HG02870 (cell line): ENCODE data around the gene FNDC8.
"Not testable (repeated sequence)": the region's sequence is repeated elsewhere in the genome, so short reads cannot be mapped to it uniquely, and the experiment has no call there.

Experiments used
- ATAC-seq: cut with Tn5 transposase; IDR thresholded peaks from one replicate; pipeline ENCODE4 v1.9.1; 2021; ENCODE audit warnings: mild to moderate bottlenecking, moderate library complexity; ENCODE audit not compliant: unreplicated experiment

The FNDC8 gene

DNA sequence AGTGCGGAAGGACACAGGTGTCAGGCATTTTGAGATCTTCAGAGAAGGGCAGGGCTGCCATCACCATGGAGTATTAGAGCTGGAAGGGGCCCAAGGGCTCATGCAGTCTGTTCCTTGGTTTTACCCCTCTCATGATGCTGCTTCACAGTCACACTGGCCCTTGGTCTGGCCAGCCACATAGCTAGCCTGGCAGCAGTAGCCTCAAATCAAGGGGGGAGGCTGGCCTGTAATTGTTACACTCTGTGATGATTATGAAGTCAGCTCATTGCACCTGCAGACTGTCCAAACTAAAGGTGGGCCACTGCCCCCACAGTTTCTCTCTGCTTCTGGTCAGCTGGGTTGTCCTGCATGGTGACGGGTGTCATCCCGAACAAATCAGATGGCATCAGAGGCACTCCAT, at the start of gene FNDC8:
Gene FNDC8, plus strand, starts transcription at position 301 of the 400 bp plus-strand sequence. Its CDS starts 79 bp downstream, at position 380.
- ATAC-seq = no peak

DNA sequence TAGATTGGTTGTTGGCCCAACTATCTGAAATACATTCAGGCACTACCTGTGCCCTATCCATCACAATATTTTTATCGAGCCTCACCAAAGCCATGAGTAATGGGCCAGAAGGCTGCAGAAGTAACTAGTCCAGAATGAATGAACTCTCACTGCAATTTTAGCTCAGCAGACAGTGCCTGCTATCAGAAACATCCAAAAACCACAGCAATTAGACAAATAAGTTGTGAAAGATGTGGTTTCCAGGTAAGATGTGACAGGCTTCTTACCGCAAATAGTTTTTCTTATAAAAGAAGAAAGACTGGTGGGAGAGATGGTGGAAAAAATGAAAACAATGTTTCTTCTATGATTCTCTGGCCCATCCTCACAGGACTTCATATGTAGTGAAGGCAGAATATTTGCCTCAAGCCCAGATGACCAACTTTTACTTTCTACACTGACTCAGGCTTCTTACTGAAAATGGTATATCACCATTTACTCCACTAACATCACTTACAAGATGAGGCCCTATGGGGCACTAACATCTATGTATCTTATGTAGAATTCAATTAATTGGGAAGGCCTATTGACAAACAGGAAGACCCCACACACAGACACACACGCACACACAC, 48.1 kb upstream of the FNDC8 start:
- no peak for ATAC-seq

DNA sequence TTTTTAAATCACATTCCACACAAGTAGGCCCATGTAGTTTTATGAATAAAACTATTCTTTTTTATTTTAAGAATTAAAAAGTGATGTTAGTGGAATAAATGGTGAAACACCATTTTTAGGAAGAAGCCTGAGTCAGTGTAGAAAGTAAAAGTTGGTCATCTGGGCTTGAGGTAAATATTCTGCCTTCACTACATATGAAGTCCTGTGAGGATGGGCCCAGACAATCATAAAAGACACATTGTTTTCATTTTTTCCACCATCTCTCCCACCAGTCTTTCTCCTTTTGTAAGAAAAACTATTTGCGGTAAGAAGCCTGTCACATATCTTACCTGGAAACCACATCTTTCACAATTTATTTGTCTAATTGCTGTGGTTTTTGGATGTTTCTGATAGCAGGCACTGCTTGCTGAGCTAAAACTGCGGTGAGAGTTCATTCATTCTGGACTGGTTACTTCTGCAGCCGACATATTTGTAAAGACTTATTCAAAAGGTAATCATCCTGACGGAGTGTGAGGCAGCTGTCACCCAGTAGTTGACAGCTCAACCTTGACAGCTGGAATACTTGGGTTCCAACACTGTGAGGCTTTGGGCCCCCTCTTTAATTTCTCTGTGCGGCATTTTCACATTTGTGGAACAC, 47.3 kb upstream of the FNDC8 start:
- ATAC-seq = no peak

DNA sequence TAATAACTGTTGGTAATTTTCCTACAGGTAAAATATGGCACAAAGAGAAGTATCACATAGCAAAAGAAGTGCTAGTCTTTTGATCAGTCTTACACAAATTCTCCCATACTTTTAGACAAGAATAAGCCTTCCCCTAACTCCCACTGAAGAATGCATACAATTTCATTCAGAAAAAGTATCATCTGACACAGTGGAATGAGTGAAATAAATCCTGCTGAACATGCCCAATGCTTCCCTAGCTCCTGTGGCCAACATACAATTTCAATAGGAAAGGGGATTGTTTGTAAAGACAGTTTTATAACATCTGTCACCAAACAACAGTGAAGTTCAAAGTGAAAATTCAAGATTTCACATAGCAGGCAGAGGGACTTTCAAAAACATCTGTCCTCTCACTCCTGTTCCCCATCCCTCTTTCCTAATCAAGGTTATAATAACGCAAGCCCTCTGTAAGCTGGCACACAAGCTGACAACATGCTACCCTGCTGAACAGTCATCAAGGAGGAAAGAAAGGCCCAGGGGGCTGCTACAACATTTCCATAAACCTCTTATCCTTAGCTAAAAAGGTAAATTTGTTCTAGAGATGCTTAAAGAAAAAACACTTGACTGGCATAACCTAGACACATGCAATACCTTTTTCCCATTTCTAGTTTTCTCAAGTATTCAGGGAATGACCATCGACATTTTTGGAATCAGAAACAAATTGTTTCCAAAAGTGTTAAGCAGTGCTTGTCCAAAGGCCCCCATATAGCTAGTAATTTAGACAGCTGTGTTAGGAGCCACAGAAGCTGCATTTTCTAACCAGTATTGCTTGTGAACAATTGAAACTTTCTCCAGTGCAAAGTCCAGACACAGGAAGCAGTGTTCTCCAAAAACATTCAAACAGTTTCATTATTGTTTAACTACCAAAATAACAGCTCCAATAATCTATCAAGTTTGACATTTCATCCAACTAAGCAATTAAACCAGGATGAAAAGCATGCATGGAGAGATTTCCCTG, 46.4 kb upstream of the FNDC8 start:
- no peak for ATAC-seq

DNA sequence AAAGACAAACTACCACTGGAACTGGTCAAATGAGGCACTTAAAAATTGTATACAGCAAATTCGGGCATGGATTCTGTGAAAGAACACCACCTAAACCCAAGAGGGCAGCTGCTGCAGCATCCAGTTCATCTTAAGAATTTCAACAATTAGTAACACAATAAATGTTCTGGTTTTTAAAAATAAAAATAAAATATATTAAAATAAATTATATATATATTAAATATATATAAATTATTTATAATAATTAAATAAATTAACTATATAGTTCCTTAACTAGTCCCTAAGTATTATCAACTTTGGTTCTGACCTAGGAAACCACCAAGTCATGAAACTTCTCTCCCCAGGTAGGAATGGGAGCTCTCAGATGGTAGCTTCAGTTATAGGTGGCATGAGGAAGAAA, 44.5 kb upstream of the FNDC8 start:
- ATAC-seq = no peak

DNA sequence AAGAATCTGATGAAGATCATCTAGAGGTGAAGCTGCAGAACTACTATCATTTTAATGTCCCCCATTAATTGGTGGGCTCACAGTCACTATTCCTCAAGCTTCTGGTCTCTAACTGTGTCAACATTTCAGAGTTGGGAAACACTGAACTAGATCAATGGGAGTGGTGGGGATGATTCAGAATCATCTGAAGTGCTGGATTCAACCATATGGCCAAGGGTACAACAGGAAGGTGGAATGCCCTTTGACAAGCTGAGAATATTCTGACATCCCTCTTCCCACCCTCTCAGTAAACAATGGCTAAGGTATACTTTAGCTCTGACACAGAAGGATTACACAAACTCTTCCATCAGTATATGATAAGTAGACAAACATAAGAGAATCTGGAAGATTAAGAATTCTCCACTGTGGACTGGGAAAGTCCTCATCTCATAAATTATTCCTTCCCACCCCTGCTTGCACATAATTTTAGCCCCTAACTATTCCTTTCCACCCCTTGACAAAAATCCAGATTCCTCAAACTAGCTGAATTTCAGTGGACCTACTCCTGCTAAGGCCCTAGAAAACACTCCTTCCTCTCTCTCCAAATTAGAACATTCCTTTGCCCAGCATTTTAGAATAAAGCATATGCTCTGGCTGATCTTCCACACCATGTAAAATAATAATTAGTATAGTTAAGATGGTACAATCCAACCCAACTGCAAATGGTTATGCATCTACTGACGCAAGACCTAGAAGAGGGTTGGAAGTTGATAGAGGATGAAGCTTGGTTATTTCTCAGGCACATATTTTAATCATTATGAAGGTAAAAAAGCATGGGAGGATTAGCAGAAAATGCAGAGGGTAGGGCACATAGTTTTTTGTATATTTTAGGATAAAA, 41.6 kb upstream of the FNDC8 start:
- ATAC-seq = no peak

DNA sequence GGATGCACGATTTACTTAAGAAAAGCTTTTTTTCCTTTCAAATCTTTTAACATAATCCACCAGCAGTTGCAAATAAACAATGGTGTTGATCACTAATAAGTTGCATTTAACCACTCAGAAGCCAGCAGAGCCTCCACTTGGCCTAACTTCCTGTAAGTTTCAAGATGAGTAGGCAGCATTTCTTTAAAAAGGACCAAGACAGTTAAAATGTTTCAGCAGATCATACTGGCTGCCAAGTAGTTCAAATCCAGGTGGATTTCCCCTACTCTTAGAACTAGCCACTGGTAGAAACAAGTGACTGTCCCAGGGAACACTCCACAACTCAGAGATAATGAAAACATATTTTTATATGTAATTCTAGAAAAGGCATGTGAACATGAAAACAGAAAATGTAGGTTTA, 40.9 kb upstream of the FNDC8 start:
- peak; percentile 62 for ATAC-seq

DNA sequence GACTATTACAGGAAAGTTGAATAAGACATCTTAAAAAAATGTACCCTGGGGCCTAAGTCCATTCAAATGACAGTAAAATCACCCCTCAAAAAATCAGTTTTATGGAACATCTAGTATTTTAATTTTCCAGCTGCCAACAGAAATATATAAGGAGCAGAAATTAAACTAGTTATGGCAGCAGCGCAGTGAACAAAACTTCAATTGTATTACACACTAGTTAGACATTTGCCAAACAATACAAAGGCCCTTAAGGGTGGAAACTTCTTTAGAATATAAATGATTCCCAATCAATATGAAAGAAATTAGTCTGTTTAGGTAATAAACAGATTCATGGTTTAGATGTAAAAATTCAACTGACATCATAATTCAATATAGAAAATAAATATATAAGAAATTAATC, 39.8 kb upstream of the FNDC8 start:
- no peak for ATAC-seq

DNA sequence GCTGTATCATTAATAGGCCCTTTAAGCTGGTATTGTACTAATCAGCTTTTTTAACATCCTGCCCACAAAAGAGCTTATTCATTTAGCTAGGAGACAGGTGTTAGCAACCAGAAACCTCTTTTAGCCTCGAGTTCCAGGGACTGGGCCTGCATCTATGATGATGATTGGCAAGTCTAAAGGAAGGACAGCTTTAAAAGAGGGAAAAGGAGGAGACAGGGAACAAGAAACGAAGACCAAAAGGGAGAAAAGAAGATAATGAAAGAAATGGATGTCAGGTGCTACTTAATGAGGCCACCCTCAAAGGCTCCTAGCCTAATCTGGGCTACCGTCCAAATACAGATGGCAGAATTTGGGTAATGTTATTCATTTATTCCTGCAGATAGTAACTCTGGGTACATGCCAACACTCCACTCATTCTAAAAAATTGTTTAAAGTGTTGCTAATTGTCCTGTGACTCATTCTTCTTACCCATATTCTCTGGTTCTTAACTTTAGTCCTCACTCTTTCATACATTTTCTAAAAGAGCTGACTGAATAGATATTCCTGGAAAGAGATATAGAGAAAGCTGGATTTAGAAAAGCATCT, 39.2 kb upstream of the FNDC8 start:
- ATAC-seq = no peak

DNA sequence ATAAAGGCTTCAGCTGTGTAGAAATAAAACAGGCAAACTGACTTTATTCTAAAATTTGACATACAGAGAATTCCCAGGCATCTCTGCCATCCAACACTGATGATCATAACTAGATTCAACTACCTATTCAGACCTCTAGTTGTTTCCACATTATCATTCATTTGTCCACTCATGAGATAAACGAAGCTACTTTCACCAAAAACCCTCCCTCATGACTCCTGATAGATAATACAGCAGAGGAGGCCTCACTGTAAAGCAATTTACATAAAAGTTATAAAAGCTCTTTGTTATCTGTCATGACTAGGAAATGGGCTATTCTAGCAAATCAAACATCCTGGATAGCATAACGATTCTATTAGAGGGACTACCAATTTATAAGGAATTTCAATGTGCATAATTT, 38.3 kb upstream of the FNDC8 start:
- ATAC-seq = no peak

DNA sequence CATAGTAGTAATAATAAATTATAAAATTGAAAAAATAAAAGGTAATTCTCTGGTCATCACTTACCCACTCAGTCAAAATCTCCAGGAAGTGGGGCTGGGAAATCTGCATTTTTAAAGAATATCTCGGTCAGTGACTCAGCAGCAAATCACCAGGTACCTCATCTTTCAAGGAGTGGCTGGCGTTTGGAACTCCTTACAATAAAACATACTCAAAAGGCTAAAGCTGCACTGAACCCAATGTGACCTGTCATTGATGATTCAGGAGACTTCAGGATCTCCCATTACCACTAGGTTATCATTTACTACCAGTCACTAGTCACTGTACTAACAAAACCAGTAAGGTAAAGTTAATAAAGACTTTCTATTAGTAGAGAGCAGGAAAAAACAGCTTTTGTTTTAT, 36.4 kb upstream of the FNDC8 start:
- ATAC-seq = no peak

DNA sequence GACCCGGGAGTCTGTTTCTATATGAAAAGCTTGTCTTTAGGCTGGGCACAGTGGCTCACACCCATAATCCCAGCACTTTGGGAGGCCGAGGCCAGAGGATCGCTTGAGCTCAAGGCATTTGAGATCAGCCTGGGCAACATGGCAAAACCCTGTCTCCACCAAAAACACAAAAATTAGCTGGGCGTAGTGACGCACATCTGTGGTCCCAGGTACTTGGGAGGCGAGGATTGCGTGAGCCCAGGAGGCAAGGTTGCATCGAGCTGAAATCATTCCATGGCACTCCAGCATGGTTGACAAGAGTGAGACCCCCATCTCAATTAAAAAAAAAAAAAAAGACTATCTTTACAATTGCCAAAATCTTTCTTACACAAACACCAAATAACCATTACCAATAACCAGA, 35.3 kb upstream of the FNDC8 start:
- no peak for ATAC-seq

DNA sequence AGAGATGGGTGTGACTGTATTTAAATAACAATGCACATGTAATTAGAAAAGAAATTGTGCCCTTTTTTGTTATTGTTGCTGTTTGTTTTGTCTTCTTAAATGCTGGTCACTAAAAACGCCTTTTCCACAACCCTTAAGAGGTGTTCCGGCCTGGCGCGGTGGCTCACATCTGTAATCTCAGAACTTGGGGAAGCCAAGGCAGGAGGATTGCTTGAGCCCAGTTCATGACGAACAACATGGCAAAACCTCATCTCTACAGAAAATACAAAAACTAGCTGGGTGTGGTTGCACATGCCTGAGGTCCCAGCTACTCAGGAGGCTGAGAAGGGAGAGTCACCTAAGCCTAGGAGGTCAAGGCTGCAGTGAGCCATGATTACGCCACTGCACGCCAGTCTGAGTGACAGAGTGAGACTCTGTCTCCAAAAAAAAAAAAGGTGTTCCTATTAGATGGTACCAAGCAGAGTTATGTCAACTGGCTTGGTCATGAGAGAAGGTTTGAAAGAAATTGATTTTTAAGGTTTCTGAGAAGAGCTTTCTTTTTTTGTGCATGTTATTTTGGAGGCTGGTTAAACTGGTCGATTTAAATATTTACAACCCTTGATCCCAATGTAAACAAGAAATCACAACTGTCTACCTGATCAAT, 34.4 kb upstream of the FNDC8 start:
- ATAC-seq = no peak

DNA sequence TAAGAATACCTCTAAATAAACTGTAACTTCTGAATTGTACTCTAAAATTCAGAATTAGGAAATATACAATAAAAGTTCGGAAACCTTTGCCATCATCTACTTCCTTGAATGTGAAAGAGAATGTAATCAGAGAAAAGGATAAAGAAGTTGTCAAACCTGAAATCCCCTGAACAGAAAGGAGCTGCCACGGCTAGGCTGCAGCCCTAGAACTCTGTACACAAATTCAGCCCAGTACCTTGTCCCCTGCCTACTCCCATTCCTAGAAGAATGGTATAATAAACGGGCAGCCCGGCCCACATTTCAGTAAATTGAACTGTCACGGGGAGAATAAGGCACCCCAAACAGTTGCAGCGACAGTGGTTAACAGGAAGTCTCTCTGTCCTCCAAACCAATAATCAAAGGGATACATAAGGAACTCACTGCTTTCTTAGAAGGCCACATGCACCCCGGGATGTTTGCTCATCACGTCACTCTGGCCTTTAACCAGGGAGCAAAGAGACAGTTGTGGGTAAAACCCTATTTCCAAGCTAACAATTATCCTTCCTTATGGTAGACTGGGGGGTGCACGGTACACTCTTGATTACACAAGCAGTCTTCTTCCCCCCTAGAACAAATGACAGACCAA, 33.6 kb upstream of the FNDC8 start:
- no peak for ATAC-seq

DNA sequence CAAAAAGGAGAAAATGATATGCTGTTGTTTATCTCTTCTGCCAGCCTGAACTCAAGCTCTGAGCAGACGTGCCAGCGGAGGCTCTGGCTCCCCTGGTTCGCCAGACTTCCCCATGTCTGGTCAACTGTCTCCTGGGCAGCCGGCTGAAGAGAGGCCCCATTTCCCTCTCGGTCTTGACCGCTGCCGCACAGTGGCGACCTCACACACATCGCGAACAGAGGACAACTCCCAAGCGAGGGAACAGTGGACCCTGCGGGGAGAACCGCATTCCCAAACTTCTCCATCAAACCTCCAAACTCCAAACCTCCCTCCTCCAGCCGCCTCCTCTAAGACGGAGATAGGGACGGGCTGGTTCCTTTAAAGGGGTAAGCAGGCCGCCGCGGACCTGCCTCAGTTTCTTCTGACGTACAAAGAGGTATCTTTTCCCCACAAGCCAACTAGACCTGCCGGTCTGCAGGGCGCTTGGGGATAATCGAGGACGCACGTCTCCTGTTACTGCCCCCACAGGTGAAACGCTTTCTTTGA, 33.0 kb upstream of the FNDC8 start:
- ATAC-seq = peak; percentile 2

DNA sequence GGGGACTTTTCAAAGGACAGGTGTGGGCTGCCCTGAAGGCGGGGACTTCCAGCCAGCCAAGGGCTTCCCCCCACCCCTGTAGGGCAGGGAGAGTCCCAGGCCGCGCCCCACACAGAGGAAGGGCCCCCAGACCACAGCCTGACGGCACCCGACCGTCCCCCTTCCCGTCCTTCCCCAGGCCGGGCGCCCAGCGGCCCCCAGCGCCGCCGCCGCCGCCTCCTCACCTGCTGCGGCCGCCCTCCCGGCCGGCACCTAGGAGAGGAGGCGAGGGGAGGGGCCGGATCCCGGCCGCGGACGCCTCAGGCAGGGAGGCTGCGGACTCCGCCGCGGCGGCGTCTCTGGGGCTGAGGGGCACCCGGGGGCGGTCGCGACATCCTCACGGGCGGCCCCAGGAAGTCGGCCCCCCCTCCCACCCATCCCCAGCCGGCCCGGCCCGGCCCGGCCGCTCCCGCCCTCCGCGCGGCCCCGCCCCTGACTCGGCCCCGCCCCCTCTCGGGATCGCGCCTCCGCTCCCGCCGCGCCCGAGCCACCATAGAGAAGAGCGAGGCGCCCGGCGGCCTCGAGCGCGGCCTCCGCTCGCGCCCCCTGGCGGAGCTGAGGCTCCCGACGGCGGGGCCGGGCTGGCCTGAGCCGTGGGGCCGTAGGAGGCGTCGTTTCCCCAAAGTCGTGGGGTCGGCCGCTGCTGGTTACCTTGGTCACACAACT, 32.4 kb upstream of the FNDC8 start:
- peak; percentile 56 for ATAC-seq

DNA sequence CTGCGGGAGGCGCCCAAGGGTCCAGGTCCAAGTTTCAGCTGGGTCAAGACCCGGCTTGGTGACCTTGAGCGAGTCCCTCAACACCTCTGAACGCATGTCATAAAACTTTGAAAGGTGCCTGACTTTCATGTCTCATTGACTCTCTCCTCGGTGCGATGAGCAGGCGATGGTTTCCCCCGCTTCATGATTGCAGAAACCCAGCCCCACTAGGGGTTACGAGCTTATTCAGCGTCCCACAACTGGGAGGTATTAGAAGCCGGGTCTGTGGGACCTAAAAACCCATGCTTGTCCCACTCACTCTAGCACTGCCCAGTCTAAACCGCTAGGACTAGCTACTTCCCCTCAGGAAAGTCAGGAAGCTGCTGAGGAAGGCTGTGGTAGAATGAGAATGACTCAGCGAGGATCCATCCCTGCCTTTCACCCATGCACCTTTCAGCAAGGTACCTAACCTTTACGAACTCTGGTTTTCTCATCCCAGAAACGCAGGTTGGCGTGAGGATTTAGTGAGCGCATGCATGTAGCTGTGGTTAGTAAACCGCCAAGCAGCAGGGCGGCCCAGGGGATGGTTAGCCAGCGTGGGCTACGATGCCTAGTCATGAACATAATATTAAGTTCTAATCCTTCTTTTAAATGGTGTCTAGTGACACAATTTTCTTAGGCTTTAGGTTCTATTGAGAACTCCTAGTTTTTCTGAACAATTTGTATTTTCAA, 31.7 kb upstream of the FNDC8 start:
- ATAC-seq = peak; percentile 23

DNA sequence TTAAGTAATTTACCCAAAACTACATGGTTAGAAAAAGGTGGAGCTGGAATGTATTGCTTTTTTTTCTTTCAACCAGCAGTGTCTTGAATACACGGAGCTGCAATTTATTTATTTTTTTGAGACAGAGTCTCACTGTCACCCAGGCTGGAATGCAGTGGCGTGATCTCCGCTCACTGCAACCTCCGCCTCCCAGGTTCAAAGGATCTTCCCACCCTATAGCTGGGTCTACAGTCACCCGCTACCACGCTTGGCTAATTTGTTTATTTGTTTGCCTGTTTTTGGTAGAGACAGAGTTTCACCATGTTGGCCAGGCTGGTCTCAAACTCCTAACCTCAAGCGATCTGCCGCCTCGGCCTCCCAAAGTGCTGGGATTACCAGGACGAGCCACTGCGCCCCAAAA, 30.7 kb upstream of the FNDC8 start:
- not testable (repeated sequence) for ATAC-seq
